NCI-H187 treated with DMSO at 0.1 percent for 48 hours (cell line): ENCODE measurements around the gene JUN.

ENCODE experiments used
- DNase-seq: peaks from one replicate; lab custom pipeline; 2025; lab: John Stamatoyannopoulos, UW

JUN gene

DNA sequence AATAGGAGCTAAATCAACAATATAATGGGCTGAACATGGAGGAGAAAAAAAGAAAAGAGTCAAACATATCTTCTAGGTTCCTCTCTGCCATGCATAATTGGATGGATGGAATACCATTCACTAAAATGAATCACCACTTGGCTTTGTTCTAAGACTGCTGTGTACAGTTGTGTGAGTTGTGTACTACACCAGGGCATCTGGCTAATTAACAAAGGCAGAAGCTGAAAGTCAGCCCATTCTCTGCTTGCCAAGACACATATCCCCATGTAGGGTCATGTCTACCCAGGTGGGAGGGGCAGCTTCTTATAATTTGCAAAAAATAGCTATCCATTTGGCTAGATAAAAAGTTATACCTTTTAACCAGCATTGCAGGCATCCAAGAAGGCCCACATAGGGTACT is 21.0 kb downstream of the JUN start:
- no peak for DNase-seq

DNA sequence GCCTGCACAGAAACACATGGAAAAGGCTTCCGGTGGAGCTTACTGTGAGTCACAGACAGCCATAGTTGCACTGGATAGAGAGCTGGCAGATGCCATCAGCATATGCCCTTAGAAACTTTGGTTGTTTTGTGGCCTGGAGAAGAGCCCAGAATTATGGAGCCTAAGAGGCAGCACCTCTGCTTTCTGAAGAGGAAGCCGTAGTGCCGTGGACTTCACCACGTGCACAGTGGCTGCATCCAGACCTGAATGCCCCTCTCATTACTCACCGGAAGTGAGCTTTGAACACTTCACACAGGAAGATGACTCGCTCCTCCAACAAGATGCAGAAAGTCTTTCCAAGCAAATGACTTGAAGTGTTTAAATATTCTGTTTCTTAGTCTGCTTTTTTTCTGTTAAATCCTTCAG is 28.4 kb downstream of the JUN start:
- DNase-seq = no peak

DNA sequence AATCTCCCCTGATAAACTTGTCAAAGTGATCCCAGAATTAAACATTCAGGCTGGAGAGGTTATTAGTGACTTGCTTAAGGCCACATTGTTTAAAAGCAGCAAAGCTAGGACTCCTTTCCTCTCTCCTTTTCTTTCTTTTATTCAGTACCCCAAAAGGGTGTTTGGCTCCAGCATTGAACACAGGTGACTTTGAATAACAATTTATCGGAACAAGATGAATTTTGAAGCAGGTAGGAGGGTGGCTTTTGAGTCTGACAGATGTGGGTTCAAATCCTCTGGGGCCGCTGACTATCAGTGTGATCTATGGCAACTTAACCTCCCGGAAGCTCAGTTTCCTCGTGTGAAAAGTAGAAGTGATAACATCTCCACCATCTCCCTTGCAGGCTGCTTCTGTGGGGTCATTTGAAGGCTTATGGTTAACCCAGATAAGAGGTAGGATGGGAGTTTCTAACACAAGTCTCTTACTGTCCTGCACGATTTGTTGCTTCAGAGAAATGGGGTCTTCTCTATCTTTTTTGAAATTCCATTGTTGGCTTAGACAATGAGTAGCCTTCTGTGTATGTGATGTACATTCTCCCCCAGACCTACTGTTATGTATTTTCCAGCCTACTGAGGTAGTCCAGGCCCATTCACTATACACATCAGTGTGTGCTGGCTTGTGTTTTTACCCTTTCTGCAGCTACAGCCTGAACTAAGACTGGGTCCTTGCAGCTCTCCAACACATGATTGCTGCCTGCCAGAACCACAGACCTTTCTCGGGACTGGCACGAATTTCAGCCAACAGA is 29.0 kb downstream of the JUN start:
- DNase-seq = no peak

DNA sequence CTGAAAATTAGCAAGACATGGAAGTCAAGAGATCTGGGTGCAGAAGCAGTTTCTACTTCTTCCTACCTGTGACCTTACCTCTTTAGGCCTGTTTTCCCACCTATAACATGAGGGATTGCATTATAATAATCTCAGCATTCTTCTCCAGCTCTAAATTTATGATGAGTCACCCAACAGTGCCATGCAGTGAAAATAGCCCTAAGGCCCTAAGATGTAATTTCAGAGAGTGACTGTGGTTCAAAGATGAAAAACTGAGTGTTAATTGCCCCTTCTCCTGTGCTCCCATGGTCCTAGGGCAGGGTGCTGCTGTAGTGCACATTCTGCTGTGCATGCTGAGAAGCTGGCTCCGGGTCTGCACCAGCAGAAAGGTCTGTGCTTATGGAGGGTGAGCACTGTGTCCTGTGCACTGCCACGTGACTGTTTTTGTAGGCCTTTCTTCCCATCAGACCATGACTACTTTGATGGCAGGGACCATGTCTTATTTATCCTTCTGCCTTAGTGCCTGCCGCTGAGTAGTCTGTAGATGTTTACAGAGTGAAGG is 29.7 kb downstream of the JUN start:
- no peak for DNase-seq

DNA sequence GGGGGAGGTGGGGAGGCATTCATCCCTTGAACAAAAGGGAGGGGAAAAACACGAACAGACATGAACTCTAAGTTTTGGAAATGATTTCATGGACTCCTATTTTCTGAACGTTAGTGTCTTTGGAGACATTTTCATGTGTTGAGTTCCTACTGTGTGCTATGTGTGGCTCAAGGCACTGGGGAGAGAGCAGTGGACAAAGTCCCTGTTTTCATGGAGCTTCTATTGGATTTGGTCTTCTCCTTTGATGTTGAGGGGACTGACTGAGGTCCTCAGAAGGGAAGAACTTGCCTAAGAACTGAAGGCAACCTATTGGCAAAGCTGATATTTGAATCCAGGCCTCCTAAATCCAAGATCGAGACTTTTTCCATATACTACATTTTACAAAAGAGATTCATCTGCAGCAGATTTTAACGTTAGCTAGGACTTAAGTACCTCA is 30.4 kb downstream of the JUN start:
- no peak for DNase-seq

DNA sequence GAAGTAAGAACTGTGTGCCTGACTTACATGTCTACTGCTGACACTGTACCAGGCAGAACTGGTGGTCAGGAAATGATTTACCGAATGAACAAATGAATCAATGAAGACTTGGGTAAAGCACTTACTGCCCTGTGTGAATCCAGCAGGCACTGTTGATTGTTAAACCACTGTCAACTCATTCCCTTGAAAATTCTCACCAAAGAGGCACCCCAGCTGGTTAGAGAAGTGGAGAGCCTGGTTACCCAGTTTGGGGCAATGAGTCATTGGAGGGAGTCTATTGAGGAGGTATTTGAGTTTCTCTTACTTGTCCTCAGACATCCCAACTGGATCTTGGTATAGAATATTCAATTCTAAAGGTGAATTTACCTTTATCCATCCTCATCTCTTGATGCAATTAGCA is 34.2 kb downstream of the JUN start:
- no peak for DNase-seq

DNA sequence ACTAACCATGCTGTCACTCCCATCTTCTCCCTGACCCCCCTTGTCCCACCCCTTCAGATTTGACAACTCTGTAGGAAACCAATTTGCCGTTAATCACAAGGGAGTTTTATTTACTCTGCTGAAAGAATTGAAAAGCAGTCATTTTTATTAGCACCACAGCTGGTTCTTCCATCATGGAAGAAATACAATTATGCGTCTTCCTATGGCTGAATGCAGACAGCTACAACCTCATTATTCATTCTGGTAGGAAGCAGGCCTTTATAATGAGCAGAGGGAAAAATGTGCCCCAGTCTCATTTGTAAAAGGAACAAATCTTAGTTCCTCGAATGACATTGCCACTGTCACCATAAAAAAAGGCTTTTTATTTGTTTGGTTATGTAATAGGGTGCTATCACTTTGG is 35.2 kb downstream of the JUN start:
- no peak for DNase-seq

DNA sequence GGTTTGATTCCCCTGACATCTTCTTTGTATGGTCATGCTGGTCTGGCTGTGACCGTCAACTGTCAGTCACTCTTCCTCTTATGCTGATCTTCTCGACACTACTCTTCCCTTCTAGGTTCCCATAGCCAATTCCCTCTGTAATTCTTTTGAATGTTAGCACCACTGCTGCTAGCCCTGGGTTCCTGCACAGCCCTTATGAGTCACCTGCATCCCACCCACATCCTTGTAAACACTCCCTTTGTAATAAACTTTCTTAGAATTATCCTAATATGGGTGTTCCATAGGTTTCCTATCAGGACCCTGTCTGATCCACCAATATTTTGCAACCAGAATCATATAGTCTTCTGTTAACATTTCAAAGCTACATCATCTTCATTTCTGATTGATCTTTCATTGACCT is 37.1 kb downstream of the JUN start:
- no peak for DNase-seq

DNA sequence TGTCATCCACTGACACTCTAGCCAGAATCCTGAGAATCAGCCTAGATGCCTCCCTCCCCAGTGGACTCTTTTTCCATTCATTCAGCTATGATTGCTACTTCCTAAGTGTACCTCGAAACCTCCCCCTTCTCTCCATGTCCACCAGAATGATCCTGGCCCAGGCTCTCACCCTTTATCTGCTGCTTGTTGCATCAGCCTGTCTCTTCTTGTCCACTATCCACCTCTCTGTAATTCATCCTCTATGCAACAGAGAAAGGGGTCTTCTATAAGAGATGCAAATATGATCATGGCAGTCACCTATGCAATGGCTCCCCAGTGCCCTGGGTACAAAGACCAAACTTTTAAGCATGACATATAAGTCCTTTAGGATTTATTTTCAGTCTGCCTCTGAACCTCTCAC is 37.7 kb downstream of the JUN start:
- no peak for DNase-seq

DNA sequence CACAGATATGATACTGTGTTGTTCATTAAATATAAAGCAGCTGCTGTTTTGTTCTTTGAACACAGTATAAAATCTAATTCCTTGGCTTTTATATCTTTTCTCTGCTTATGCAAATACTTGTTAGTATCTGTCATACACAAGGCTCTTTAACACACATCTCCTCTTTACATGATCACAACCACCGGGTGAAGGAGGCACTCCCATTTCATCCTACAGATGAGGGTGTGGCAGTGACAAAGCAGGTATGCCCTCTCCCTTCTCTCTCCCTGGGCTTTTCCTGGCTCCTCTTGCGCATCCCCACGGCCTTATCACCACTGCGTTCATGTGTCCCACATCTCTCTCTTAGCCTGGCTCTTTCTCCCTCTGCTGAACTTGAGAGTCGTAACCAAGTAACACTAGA is 38.2 kb downstream of the JUN start:
- DNase-seq = no peak

DNA sequence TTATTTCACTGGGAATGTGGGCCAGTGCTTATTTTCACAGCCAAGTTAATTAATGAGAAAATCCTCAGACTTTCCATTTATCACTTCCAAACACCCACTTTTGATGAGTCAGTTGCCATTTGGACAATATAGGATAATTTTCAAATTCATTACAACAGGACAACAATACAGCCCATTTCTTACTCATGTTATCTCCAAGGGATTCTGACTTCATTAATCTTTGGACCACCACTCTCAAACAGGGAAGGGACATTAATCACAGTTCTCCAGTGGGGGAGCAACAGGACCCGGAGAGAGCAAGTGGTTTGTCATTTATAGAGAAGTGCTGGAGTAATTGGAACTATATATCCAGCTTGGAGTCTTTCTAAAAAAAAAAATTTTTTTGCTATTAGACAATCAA is 38.7 kb downstream of the JUN start:
- DNase-seq = no peak

DNA sequence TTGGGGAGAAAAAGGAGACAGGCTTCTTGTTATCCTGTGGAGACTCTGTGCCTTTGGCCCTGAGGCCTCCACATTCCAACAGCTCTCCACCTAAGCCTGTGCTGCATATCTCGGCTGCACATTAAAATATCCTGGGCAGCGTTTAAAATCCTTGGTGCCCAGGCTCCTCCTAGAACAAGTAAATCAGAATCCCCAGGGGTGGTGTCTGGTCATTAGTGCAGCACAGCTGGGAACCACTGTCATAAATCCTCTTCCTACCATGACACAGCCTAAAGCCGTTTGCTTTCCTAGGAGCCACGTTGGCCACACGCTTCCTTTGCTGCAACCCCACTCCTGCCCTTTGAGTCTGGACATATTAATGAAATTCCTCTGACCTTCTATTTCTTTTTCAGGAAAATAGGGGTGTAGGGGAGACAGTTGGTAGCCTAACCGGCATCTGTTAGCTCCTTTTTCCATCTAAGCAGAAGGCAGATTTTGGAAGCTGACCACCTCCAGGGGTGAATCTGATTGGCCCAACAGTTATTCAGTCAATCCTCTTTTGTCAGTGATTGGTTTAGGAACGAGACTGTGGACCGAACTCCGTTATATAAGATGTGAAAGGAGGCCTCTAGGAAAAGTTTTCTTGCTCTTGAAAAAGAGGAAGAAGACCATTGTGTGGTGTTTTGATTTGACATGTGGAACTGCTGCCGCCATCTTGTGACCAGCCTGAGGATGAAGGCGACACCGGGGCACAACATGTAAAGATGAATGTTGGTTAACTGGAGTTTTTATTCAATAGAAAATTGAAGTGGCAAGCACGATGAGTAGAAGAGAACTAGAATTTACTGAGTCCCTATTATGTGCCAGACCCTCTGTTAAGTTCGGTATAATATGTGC is 41.9 kb downstream of the JUN start:
- no peak for DNase-seq

DNA sequence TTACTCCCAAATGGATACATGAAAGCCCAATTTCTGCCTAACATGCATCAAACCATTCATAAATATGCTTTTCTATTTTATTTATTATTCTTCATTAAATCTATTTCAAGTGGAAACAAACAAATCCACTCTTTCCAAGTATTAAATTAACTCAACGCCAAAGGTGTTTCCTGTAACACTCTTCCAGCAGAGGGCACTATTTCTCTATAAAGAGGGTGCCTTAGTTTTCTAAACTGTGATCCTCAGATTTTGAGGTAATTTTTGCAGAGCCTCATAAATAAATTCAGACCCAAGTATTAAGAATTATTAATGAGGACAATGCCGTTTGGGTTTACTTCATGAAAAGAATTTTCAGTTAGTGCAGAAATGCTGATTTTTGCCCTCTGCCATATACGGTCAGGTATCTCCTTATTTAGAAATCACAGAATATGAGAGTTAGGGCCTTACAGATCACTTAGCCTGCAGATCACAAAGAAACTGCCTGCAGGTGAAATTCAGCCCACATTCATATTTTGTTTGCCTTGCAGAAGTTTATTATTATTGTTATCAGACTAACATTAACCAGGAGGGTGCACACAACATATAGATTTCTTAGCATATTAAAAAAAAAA is 43.9 kb downstream of the JUN start:
- peak; percentile 1 for DNase-seq

DNA sequence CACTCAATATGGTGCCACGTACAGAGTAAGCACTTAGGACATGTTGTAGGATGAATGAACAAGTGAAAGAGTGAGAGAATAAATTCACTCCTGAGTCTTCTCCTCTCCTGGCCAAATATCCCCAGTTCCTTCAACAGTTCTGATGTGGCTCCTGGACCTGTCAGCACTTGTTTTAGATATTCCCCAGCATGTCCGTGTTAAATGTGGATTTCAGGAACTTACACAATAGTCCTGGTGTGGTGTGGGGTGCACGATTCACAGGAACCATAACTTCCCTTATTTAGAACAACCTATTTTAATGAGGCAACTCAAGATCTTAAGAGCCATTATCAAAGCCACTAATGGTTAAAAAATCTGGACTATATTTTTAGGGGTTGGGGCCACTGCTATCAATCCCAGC is 45.0 kb downstream of the JUN start:
- no peak for DNase-seq

DNA sequence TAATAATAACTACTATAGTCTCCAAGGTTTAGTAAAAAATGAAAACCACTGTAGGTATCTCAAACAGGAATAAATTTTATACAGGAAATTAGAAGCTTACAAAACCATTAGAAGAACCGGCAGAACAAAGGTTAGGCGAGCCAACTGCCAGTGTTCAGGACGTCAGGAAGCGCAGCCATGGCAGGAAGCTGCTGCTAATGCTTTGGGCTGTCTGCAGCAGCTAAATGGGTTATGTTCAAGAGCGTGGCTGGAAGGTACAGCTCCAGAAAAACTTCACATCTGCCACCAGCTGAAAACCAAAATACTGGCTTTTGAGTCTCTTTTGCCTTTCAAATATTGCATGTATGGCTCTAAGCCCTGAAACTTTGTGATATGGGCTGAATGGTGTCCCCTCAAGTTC is 48.3 kb downstream of the JUN start:
- DNase-seq = no peak

DNA sequence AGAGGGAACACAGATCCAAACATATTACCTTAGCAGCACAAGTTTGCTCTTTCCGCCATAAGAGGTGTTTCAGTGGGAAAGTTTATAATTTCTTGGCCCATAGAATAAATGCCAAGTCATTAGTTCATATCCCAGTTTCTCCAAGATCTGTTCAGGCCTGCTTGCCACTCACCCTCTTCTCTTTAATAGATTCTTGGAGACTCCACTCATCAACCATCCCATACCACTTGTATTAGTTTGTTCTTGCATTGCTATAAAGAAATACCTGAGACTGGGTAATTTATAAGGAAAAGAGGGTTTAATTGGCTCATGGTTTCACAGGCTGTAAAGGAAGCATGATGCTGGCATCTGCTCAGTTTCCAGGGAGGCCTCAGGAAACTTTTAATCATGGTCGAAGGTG is 49.2 kb downstream of the JUN start:
- no peak for DNase-seq

DNA sequence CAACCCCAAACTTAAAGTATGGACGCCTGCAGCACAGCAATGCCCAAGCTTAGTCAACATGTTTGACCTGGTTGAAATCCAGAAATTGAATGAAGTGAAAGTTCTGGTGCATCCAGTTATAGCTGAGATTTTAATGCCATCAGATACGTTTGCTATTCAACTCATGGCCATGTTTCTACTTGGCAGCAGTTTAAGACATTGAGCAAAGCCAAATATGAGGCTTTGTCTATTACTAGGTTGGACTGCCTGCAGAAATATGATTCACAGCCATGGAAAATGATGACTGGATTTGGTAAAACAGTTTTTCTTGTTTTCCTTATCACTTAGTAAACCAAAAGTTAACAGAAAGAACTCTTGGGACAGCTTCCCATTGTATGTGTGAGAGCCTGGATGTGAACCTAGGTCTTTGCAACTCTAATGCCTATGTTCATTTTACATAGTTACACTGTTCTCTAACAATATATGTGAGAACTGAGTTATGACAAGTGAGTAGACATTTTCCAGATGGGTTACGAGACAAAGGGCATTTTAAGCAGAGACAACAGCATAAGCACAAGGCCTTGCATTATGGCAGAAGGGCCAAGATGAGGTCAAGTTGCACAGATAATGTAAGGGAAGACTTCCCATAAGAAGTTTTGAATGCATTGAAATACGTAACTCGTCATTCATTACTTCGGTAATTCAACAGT is 51.6 kb downstream of the JUN start:
- no peak for DNase-seq
